ENCODE data around the gene SPPL3.
"Not testable (repeated sequence)": the region's sequence is repeated elsewhere in the genome, so short reads cannot be mapped to it uniquely, and the experiment has no call there.

SPPL3 gene

DNA sequence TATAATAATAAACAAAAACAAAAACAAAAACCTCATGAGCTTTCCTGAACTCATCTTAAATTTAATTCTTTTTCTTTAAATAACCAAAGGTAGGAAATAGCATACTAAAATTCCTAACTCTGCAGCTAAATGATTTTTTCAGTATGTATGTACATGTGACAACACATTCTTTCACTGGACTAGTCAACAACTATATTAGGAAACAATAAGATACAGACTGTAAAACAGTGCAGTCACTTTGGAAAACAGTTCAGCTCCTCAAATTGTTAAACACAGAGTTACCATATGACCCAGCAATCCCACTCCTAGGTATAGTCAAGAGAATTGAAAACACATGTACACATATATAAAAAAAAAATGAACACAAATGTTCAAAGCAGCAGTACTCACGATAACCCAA lies 64.7 kb downstream of the SPPL3 start:
- H3K9ac ChIP-seq (ENCODE audit: low read length), result no peak overlapping the region
- H3K4me3 ChIP-seq (ENCODE audit: low read length), result no peak overlapping the region
- H3K27me3 ChIP-seq (replicated peaks; ENCODE audit: control insufficient read depth, insufficient read depth, low read length), result no peaks in the 10 kb centered on the region
- no peaks in the 10 kb centered on the region for H3K36me3 ChIP-seq (ENCODE audit: control insufficient read depth, insufficient read depth, low read length, severe bottlenecking)
- H3K4me1 ChIP-seq (ENCODE audit: control insufficient read depth, insufficient read depth, low read length), result peaks cover 33% of the 10 kb centered on the region
- DNase-seq (ENCODE audit: low read depth), result no peak
- H3K9me3 ChIP-seq (ENCODE audit: control insufficient read depth, low read length), result no peaks in the 10 kb centered on the region

DNA sequence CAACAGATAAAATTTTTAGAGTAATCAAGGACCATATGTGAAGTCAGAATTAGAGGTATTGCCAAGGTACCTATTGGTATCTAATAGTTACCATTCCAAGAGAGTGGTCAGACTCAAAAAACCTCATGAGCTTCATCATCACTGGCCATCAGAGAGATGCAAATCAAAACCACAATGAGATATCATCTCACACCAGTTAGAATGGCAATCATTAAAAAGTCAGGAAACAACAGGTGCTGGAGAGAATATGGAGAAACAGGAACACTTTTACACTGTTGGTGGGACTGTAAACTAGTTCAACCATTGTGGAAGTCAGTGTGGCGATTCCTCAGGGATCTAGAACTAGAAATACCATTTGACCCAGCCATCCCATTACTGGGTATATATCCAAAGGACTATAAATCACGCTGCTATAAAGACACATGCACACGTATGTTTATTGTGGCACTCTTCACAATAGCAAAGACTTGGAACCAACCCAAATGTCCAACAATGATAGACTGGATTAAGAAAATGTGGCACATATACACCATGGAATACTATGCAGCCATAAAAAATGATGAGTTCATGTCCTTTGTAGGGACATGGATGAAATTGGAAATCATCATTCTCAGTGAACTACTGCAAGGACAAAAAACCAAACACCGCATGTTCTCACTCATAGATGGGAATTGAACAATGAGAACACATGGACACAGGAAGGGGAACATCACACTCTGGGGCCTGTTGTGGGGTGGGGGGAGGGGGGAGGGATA lies 65.4 kb downstream of the SPPL3 start:
- not testable (repeated sequence) for DNase-seq (ENCODE audit: low read depth)

DNA sequence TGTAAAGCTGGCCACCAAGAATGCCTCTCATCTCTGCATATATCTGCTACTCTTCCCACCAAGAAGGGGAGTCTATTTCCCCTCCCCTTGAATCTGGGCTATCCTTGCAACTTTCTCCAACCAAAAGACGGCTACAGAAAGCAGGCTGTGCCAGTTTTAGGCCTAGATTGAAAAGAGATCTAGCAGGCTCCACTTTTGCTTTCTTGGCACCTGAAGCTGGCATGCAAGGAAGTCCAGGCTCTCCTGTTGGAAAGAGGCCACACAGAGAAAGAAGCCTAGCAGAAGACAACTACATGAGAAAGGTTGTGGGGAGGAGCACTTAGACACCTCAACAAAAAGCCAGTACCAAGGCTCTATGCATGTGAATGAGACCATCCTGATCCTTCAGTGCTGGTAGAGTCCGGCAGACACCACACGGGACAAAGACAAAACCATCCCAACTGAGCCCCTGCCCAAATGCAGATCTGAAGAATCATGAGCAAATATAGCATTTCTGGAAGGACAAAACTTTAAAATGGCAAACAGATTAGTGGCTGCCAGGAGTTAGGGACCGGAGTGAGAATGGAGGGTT lies 68.0 kb downstream of the SPPL3 start:
- no peaks in the 10 kb centered on the region for H3K27me3 ChIP-seq (replicated peaks; ENCODE audit: control insufficient read depth, insufficient read depth, low read length)
- H3K9me3 ChIP-seq (ENCODE audit: control insufficient read depth, low read length), result no peaks in the 10 kb centered on the region
- H3K9ac ChIP-seq (ENCODE audit: low read length), result no peak overlapping the region
- H3K4me3 ChIP-seq (ENCODE audit: low read length), result no peak overlapping the region
- H3K36me3 ChIP-seq (ENCODE audit: control insufficient read depth, insufficient read depth, low read length, severe bottlenecking), result no peaks in the 10 kb centered on the region
- peaks cover 44% of the 10 kb centered on the region for H3K4me1 ChIP-seq (ENCODE audit: control insufficient read depth, insufficient read depth, low read length)
- DNase-seq (ENCODE audit: low read depth), result no peak

More for the DNA sequence above, 65.4 kb downstream of the SPPL3 start:
- not testable (repeated sequence) for H3K4me3 ChIP-seq (ENCODE audit: low read length); H3K36me3 ChIP-seq (ENCODE audit: control insufficient read depth, insufficient read depth, low read length, severe bottlenecking); H3K9me3 ChIP-seq (ENCODE audit: control insufficient read depth, low read length); H3K9ac ChIP-seq (ENCODE audit: low read length); H3K27me3 ChIP-seq (replicated peaks; ENCODE audit: control insufficient read depth, insufficient read depth, low read length)
- peaks cover 36% of the 10 kb centered on the region for H3K4me1 ChIP-seq (ENCODE audit: control insufficient read depth, insufficient read depth, low read length)

DNA sequence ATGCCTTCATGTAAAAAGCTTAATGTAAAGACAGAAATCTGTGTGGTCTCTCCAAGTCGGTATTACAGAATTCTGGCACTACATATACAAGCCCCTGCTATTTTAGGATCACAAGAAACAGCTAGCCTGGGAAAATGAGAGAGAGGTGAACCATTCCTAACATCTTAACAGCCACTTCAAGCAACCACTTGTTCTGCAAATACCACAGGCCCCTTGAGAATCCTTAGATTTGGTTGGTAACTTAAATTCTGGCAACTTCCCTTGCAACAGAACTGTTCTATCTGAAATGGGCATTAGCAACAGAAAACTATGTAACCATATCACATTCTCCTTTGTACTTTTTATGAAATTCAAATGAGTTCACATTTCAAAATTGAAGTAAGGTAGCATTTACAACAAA lies 68.5 kb downstream of the SPPL3 start:
- Histone ChIP-seq H3K27me3 (replicated peaks; ENCODE audit: control insufficient read depth, insufficient read depth, low read length) (no peaks in the 10 kb centered on the region), H3K4me1 (ENCODE audit: control insufficient read depth, insufficient read depth, low read length) (peaks cover 44% of the 10 kb centered on the region), H3K4me3 (ENCODE audit: low read length) (no peak overlapping the region), H3K36me3 (ENCODE audit: control insufficient read depth, insufficient read depth, low read length, severe bottlenecking) (no peaks in the 10 kb centered on the region), H3K9ac (ENCODE audit: low read length) (no peak overlapping the region), H3K9me3 (ENCODE audit: control insufficient read depth, low read length) (no peaks in the 10 kb centered on the region)
- peak; percentile 38 for DNase-seq (ENCODE audit: low read depth)

DNA sequence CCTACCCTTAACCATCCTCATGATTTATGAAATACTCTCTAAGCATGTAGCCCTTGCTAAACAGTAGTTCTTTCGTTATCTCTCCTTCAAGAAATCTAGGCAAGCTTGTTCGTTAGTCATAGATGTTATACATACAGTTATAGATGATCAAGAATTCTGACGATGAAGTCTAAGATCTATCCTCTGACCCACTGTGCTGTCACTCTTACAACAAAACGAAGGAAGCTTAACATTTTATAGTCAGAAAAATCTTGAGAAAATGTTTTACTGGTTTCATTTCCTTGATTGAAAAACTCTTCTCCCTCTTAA lies 68.9 kb downstream of the SPPL3 start:
- Histone ChIP-seq H3K4me3 (ENCODE audit: low read length) (no peak overlapping the region), H3K4me1 (ENCODE audit: control insufficient read depth, insufficient read depth, low read length) (peaks cover 44% of the 10 kb centered on the region), H3K9me3 (ENCODE audit: control insufficient read depth, low read length) (no peaks in the 10 kb centered on the region), H3K9ac (ENCODE audit: low read length) (no peak overlapping the region), H3K27me3 (replicated peaks; ENCODE audit: control insufficient read depth, insufficient read depth, low read length) (no peaks in the 10 kb centered on the region), H3K36me3 (ENCODE audit: control insufficient read depth, insufficient read depth, low read length, severe bottlenecking) (no peaks in the 10 kb centered on the region)
- no peak for DNase-seq (ENCODE audit: low read depth)

DNA sequence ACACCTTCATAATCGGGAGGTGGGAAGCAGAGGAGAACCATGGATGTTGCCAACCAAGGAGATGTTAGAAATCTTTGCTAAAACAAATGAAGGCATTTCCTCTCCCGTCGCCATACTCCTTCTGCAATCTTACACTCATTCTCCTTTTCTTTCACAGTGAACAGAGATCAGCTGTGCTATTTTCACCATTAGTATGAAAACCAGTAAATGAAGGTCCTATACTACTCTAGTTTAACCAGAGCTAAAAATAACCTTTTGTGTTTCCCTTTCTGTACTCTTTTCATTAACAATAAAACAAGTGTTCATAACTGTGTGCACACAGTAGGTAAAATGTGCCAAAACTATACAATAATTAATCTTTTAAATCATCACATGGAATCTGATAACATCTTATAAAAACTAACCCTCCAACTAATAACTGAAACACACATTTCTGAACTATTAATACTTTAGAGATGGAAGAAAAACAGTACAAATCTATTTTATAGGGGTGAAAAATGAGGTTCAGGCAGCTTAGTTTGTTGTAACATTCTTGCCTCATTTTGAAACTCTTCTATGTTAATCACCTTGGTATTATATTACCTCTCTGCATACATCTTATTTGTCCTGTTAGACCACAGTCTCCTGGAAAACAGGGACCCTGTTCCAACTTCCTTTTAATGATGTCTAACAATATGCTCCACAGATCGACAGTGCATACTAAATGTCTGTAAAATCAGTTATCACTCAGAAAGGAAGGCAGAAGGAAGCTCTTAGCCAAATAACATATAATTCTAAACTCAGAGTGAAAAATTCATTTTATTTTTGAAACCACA lies 69.5 kb downstream of the SPPL3 start:
- H3K4me1 ChIP-seq (ENCODE audit: control insufficient read depth, insufficient read depth, low read length), result peaks cover 44% of the 10 kb centered on the region
- no peaks in the 10 kb centered on the region for H3K27me3 ChIP-seq (replicated peaks; ENCODE audit: control insufficient read depth, insufficient read depth, low read length)
- H3K36me3 ChIP-seq (ENCODE audit: control insufficient read depth, insufficient read depth, low read length, severe bottlenecking), result no peaks in the 10 kb centered on the region
- DNase-seq (ENCODE audit: low read depth), result no peak
- no peaks in the 10 kb centered on the region for H3K9me3 ChIP-seq (ENCODE audit: control insufficient read depth, low read length)
- H3K4me3 ChIP-seq (ENCODE audit: low read length), result no peak overlapping the region
- no peak overlapping the region for H3K9ac ChIP-seq (ENCODE audit: low read length)

DNA sequence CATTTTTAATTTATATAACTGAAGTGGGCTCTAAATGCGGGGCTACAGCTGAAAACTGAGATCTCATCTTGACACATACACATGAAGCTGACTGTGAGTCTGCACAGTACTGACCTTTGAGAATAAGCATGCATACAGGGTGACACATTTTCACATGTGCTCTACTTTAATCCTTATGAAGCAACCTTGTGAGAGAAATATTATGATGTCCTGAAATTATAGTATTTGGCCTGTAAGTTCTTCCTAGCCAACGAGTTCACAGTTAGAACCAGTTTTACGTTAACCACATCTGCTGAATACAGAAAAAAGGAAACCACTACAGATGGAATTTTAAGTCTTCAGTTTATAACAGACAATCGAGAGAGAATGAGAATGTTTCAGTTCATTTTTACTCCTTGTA lies 70.3 kb downstream of the SPPL3 start:
- H3K9ac ChIP-seq (ENCODE audit: low read length), result no peak overlapping the region
- DNase-seq (ENCODE audit: low read depth), result no peak
- no peaks in the 10 kb centered on the region for H3K36me3 ChIP-seq (ENCODE audit: control insufficient read depth, insufficient read depth, low read length, severe bottlenecking)
- no peaks in the 10 kb centered on the region for H3K9me3 ChIP-seq (ENCODE audit: control insufficient read depth, low read length)
- no peak overlapping the region for H3K4me3 ChIP-seq (ENCODE audit: low read length)
- no peaks in the 10 kb centered on the region for H3K27me3 ChIP-seq (replicated peaks; ENCODE audit: control insufficient read depth, insufficient read depth, low read length)
- H3K4me1 ChIP-seq (ENCODE audit: control insufficient read depth, insufficient read depth, low read length), result peaks cover 44% of the 10 kb centered on the region

DNA sequence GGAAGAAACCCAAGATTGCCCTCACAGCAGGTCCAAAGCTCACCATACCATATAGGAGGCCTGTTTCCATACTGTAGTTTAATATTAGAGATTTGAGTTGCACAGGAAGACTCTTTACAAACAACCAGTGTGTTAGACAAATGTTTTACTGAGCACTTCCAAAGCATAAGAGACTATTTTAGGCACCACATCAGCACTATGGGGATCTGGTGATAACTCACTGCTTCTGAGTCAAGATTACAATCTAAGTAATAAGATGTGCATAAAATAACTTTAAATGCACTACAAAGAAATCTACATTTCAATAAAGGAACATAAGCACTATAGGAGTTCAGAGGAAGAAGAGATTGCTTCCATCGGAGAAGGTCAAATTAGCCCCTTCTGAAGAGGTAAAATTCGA lies 71.4 kb downstream of the SPPL3 start:
- DNase-seq (ENCODE audit: low read depth), result no peak
- no peaks in the 10 kb centered on the region for H3K27me3 ChIP-seq (replicated peaks; ENCODE audit: control insufficient read depth, insufficient read depth, low read length)
- H3K9me3 ChIP-seq (ENCODE audit: control insufficient read depth, low read length), result no peaks in the 10 kb centered on the region
- no peaks in the 10 kb centered on the region for H3K36me3 ChIP-seq (ENCODE audit: control insufficient read depth, insufficient read depth, low read length, severe bottlenecking)
- H3K9ac ChIP-seq (ENCODE audit: low read length), result no peak overlapping the region
- H3K4me3 ChIP-seq (ENCODE audit: low read length), result no peak overlapping the region
- H3K4me1 ChIP-seq (ENCODE audit: control insufficient read depth, insufficient read depth, low read length), result peaks cover 44% of the 10 kb centered on the region

DNA sequence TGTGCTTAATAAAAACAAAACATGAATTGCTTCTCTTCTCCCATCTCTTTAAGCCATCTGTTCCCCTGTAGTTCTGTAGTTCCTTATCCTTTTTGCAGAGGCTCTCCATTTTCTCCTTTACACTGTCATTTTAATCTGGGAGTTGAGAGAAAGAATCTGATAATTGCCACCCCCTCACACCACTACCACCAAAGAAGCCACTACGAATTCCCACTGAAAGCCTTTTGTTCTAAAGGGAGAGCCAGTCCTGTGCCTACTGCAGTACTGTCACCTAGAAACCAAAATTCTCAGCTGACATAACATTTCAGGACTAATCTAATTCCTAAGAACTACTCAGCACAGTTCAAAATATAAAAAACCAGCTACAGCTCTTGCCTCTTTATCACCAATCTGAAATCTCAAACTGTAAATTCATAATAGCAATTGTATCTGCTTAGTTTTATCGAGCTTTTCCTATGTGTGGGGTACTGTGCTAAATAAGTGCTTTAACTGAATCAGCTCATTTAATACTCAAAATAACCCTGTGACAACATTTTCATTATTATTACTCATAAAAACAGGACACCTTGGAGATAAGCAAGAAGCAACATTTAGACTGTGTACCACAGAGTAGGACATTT lies 72.4 kb downstream of the SPPL3 start:
- H3K9ac ChIP-seq (ENCODE audit: low read length), result no peak overlapping the region
- no peaks in the 10 kb centered on the region for H3K9me3 ChIP-seq (ENCODE audit: control insufficient read depth, low read length)
- no peak overlapping the region for H3K4me3 ChIP-seq (ENCODE audit: low read length)
- no peak for DNase-seq (ENCODE audit: low read depth)
- no peaks in the 10 kb centered on the region for H3K36me3 ChIP-seq (ENCODE audit: control insufficient read depth, insufficient read depth, low read length, severe bottlenecking)
- H3K27me3 ChIP-seq (replicated peaks; ENCODE audit: control insufficient read depth, insufficient read depth, low read length), result no peaks in the 10 kb centered on the region
- H3K4me1 ChIP-seq (ENCODE audit: control insufficient read depth, insufficient read depth, low read length), result peaks cover 44% of the 10 kb centered on the region

DNA sequence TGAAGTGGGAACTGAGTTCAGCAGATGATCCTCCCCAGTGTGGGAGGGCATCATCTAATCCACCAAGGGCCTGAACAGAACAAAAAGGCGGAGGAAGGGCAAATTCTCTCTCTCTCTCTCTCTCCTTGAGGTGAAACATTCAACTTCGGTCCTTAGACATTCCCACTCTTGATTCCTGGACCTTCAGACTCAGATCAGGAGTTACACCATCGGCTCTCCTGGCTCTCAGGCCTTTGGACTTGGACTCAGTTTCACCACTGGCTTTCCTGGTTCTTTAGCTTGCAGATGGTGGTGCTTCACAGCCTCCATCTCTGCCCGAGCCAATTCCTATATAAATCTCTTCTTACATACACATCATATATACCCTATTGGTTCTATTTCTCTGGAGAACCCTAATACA lies 73.2 kb downstream of the SPPL3 start:
- no peak for DNase-seq (ENCODE audit: low read depth)
- H3K4me1 ChIP-seq (ENCODE audit: control insufficient read depth, insufficient read depth, low read length), result peaks cover 42% of the 10 kb centered on the region
- H3K9me3 ChIP-seq (ENCODE audit: control insufficient read depth, low read length), result no peaks in the 10 kb centered on the region
- H3K4me3 ChIP-seq (ENCODE audit: low read length), result no peak overlapping the region
- H3K9ac ChIP-seq (ENCODE audit: low read length), result no peak overlapping the region
- no peaks in the 10 kb centered on the region for H3K36me3 ChIP-seq (ENCODE audit: control insufficient read depth, insufficient read depth, low read length, severe bottlenecking)
- H3K27me3 ChIP-seq (replicated peaks; ENCODE audit: control insufficient read depth, insufficient read depth, low read length), result no peaks in the 10 kb centered on the region
